K562 (cell line): ENCODE data around the gene RINL. TPM values are rescaled to one million over a fixed set of nuclear protein-coding genes. Genes with fewer than 3 reads are reported as not detected.

ENCODE experiments used
- AFF4 ChIP-seq: sonication (generic); formaldehyde crosslinking; IDR thresholded peaks from 2 replicates; pipeline ENCODE4 v1.8.0; 2023; ENCODE audit warnings: mild to moderate bottlenecking, missing genetic modification reagents
- CBX8 ChIP-seq: fragments of 200-600 bp; sonication (generic); IDR thresholded peaks from 2 replicates; pipeline ENCODE4 v1.6.1; 2012; ENCODE audit warnings: borderline replicate concordance, mixed run types, low read depth, mild to moderate bottlenecking, moderate library complexity, mixed read lengths, low read length, control low read depth, inconsistent platforms; ENCODE audit not compliant: poor library complexity, severe bottlenecking; ENCODE audit errors: extremely low read depth
- E2F6 ChIP-seq, 2 experiments: IDR thresholded peaks; 2 replicates each; pipeline ENCODE4 v1.6.1; 2011; ENCODE audit warnings: borderline replicate concordance in 1 of 2, control low read depth in 1 of 2, low read depth in 1 of 2, low read length in 1 of 2, mild to moderate bottlenecking in 1 of 2, mixed read lengths in 1 of 2, moderate library complexity in 1 of 2; ENCODE audit not compliant: insufficient read depth in 1 of 2, insufficient read length in 1 of 2, poor library complexity in 1 of 2, severe bottlenecking in 1 of 2; ENCODE audit errors: extremely low read depth in 1 of 2
- ETS2 ChIP-seq: IDR thresholded peaks from 2 replicates; pipeline ENCODE4 v1.6.1; 2016; ENCODE audit warnings: borderline replicate concordance, missing genetic modification characterization, mild to moderate bottlenecking, moderate library complexity, missing compliant biosample characterization; ENCODE audit not compliant: poor library complexity, severe bottlenecking
- ETV5 ChIP-seq: sonication (generic); formaldehyde crosslinking; IDR thresholded peaks from 2 replicates; pipeline ENCODE4 v1.4.0; 2020; ENCODE audit warnings: low read depth, mild to moderate bottlenecking, missing genetic modification reagents
- HMGN3 ChIP-seq: IDR thresholded peaks from 2 replicates; pipeline ENCODE4 v1.6.1; 2011; ENCODE audit warnings: borderline replicate concordance, low read depth, mild to moderate bottlenecking, mixed read lengths, low read length; ENCODE audit not compliant: insufficient read length; ENCODE audit errors: extremely low read depth
- HNRNPK ChIP-seq: fragments of 200-400 bp; formaldehyde crosslinking; IDR thresholded peaks from one replicate; pipeline ENCODE4 v1.6.1; 2018; ENCODE audit warnings: mild to moderate bottlenecking, low read depth, low read length; ENCODE audit not compliant: poor library complexity, severe bottlenecking
- IRF1 ChIP-seq: sonication (generic); formaldehyde crosslinking; IDR thresholded peaks from 2 replicates; pipeline ENCODE4 v1.8.0; 2022; ENCODE audit warnings: missing genetic modification reagents, mild to moderate bottlenecking, borderline replicate concordance
- KDM1A ChIP-seq, 2 experiments: fragments of 450-650 bp; IDR thresholded peaks; 2 replicates each; pipeline ENCODE4 v1.6.1; 2016; ENCODE audit warnings: mild to moderate bottlenecking in 2 of 2
- KDM5B ChIP-seq: fragments of 200-600 bp; sonication (generic); IDR thresholded peaks from 2 replicates; pipeline ENCODE4 v1.6.1; 2012; ENCODE audit warnings: low read depth, mild to moderate bottlenecking, moderate library complexity, low read length, control low read depth, inconsistent platforms; ENCODE audit not compliant: insufficient replicate concordance
- MTA2 ChIP-seq: fragments of 450-650 bp; IDR thresholded peaks from 2 replicates; pipeline ENCODE4 v1.6.1; 2016; ENCODE audit warnings: low read depth
- NCOA2 ChIP-seq, 2 experiments: fragments of 450-650 bp; IDR thresholded peaks; 2 replicates each; pipeline ENCODE4 v1.6.1; 2018; ENCODE audit warnings: mild to moderate bottlenecking in 2 of 2, moderate library complexity in 1 of 2; ENCODE audit not compliant: partially characterized antibody in 2 of 2
- NFIC ChIP-seq: fragments of 450-650 bp; IDR thresholded peaks from 2 replicates; pipeline ENCODE4 v1.6.1; 2017; ENCODE audit warnings: mild to moderate bottlenecking, inconsistent platforms
- NR2C1 ChIP-seq, 2 experiments: fragments of 450-650 bp; IDR thresholded peaks; 2 replicates each; pipeline ENCODE4 v1.6.1; 2017; ENCODE audit warnings: mild to moderate bottlenecking in 2 of 2, antibody characterized with exemption in 1 of 2, inconsistent platforms in 1 of 2, missing compliant biosample characterization in 1 of 2, missing genetic modification characterization in 1 of 2
- SMARCA4 ChIP-seq: fragments of 450-650 bp; IDR thresholded peaks from 2 replicates; pipeline ENCODE4 v1.6.1; 2016
- SMARCE1 ChIP-seq: fragments of 450-650 bp; IDR thresholded peaks from 2 replicates; pipeline ENCODE4 v1.7.1; 2016; ENCODE audit warnings: mild to moderate bottlenecking
- TAL1 ChIP-seq: fragments of 450-650 bp; IDR thresholded peaks from 2 replicates; pipeline ENCODE4 v1.6.1; 2016; ENCODE audit warnings: mild to moderate bottlenecking
- TCFL5 ChIP-seq: fragments of 250-450 bp; sonication (Bioruptor Pico); conservative IDR thresholded peaks from 2 replicates; pipeline ENCODE4 v1.6.1; 2021; ENCODE audit warnings: mild to moderate bottlenecking, moderate library complexity, matching md5 sums
- ZC3H11A ChIP-seq: IDR thresholded peaks from 2 replicates; pipeline ENCODE4 v1.6.1; 2012; ENCODE audit warnings: low read depth, low read length, improper control_type of control experiment
- ZNF143 ChIP-seq: sonication (generic); formaldehyde crosslinking; IDR thresholded peaks from 2 replicates; pipeline ENCODE4 v1.9.0; 2022; ENCODE audit warnings: mild to moderate bottlenecking, missing genetic modification reagents
- ZNF174 ChIP-seq: fragments of 250-450 bp; sonication (Bioruptor Pico); IDR thresholded peaks from 2 replicates; pipeline ENCODE4 v1.4.0; 2020; ENCODE audit warnings: mild to moderate bottlenecking
- ZNF384 ChIP-seq: IDR thresholded peaks from 2 replicates; pipeline ENCODE4 v1.6.1; 2012; ENCODE audit warnings: low read depth, low read length, improper control_type of control experiment
- polyA plus RNA-seq, 8 experiments: library from polyadenylated mRNA; depleted of rRNA in 4 of 8; stranded (reverse) in 5 of 8; unstranded in 3 of 8; fragments of >200 nt; fragmentation: Nextera tagmentation in 2 of 8; fragmentation: Illumina TruSeq in 1 of 8; extraction: Ambion mirVana in 2 of 8; extraction: Trizol in 1 of 8; gene quantifications; 2 replicates each; pipeline versions ENCODE4 v1.2.1 to v1.2.3, GENCODE V29; 2011 to 2014; ENCODE audit warnings: inconsistent platforms in 1 of 8, missing spikeins in 1 of 8
- total RNA-seq, 7 experiments: library from RNA; depleted of rRNA in 6 of 7; stranded (reverse); fragments of >200 nt in 6 of 7; fragmentation: Illumina TruSeq in 2 of 7; extraction: Trizol in 2 of 7; gene quantifications; 2 replicates each; pipeline versions ENCODE4 v1.2.1 to v1.2.3, GENCODE V29; 2011 to 2021; ENCODE audit warnings: low replicate concordance in 1 of 7

The RINL gene
- total and polyA plus RNA-seq, 9 of the 15 experiments (the other 6 are each of a cell fraction or from before 2014, with no cell fraction given): 0.82 to 10.9 (median 4.9) TPM

- TF ChIP-seq IRF1 (CRISPR knock-in tag): no peak
- TF ChIP-seq TAL1: no peak
- no peak; the same call in 1 of the 2 replicates for TF ChIP-seq ZNF143 (CRISPR knock-in tag)
- no peak for TF ChIP-seq NCOA2 (IDR thresholded peaks at IDR 0.05; ENCODE audit: partially characterized antibody in 2 of 2)
- TF ChIP-seq NFIC: no peak
- no peak for TF ChIP-seq CBX8
- peak; percentile 55 for TF ChIP-seq KDM5B
- no peak for TF ChIP-seq ZNF174 (CRISPR knock-in tag)
- TF ChIP-seq HMGN3: no peak
- TF ChIP-seq ZC3H11A: no peak
- TF ChIP-seq MTA2: no peak
- TF ChIP-seq KDM1A (IDR thresholded peaks at IDR 0.05): no peak; a peak in 1 of 4 replicates
- TF ChIP-seq E2F6 (IDR thresholded peaks at IDR 0.05; ENCODE audit: borderline replicate concordance in 1 of 2, extremely low read depth in 1 of 2, insufficient read depth in 1 of 2, insufficient read length in 1 of 2, low read depth in 1 of 2, low read length in 1 of 2, poor library complexity in 1 of 2, severe bottlenecking in 1 of 2): peak in 1 of 2 experiments; percentile 59
- 0 out of 2 replicates have a peak, but pooled peaks have one; percentile 50 for TF ChIP-seq SMARCA4
- no peak for TF ChIP-seq ETS2 (tag)
- no peak; the same call in 1 of the 2 replicates for TF ChIP-seq SMARCE1
- no peak for TF ChIP-seq TCFL5 (CRISPR knock-in tag)
- TF ChIP-seq NR2C1 (IDR thresholded peaks at IDR 0.05): 0 out of 2 replicates have a peak, but pooled peaks have one; percentile 25
- TF ChIP-seq NR2C1 (tag; IDR thresholded peaks at IDR 0.05): 0 out of 2 replicates have a peak, but pooled peaks have one; percentile 14
- no peak for TF ChIP-seq ETV5 (CRISPR knock-in tag)
- TF ChIP-seq AFF4 (CRISPR knock-in tag): no peak
- TF ChIP-seq HNRNPK: no peak
- no peak for TF ChIP-seq ZNF384
Observed at GRCh38 chr19:38850976-38851621, 27.0 kb downstream of the RINL start (continued).
